Stimulated activated CD4-positive, alpha-beta T cell treated with anti-CD3 and anti-CD28 coated beads, Interleukin-4, amount 100 ng/mL, for 4 hours (primary cell): ENCODE measurements around the gene GPR18.

ENCODE experiments used
- DNase-seq, 2 experiments: peaks; one replicate each; pipeline ENCODE4 v3.0.0-alpha.2; 2020

GPR18 gene

GRCh38 chr13:99206226-99206625, 52.0 kb downstream of the GPR18 start:
- no peak for DNase-seq

- DNase-seq: no peak
These were observed 52.5 kb downstream of the GPR18 start for GRCh38 chr13:99205621-99206220.
